WTC11 (cell line): ENCODE measurements around the gene INPP4A. TPM values are rescaled to one million over a fixed set of nuclear protein-coding genes. Genes with fewer than 3 reads are reported as not detected.

Experiments
- ATAC-seq: fragments of 200-7000 bp; cut with Tn5 transposase; 2 replicates; pipeline ENCODE4 v1.10.0; 2021; ENCODE audit warnings: mild to moderate bottlenecking, moderate library complexity
- CTCF ChIA-PET: fragments of 300-600 bp; sonication (Branson Sonifier 250); formaldehyde crosslinking; loops from one replicate; lab custom pipeline; 2021; ENCODE audit warnings: antibody characterized with exemption; lab: Charles Lee
- POLR2A ChIA-PET: fragments of 350-600 bp; sonication (Branson Sonifier 250); formaldehyde crosslinking; loops from one replicate; lab custom pipeline; 2021; ENCODE audit warnings: antibody characterized with exemption; lab: Charles Lee
- DNase-seq: peaks from one replicate; pipeline ENCODE4 v3.0.0; 2021; ENCODE audit warnings: low spot score
- H3K27ac Mint-ChIP-seq: 2 replicates; pipeline ENCODE4 v1.8.0; 2021; ENCODE audit warnings: mixed read lengths
- H3K27me3 Mint-ChIP-seq: 2 replicates; pipeline ENCODE4 v1.8.0; 2021; ENCODE audit warnings: low read depth, mild to moderate bottlenecking, moderate library complexity, mixed read lengths
- H3K36me3 Mint-ChIP-seq: 2 replicates; pipeline ENCODE4 v1.8.0; 2021; ENCODE audit warnings: mixed read lengths
- H3K4me1 Mint-ChIP-seq: 2 replicates; pipeline ENCODE4 v1.8.0; 2022; ENCODE audit warnings: mixed read lengths
- H3K4me3 Mint-ChIP-seq: 2 replicates; pipeline ENCODE4 v1.8.0; 2021; ENCODE audit warnings: mild to moderate bottlenecking, moderate library complexity, mixed read lengths
- H3K9me3 Mint-ChIP-seq: 2 replicates; pipeline ENCODE4 v1.8.0; 2021; ENCODE audit warnings: mixed read lengths
- CBFB ChIP-seq: sonication (generic); formaldehyde crosslinking; IDR thresholded peaks from 2 replicates; pipeline ENCODE4 v1.8.1; 2022; ENCODE audit warnings: mild to moderate bottlenecking, low read depth, missing genetic modification reagents
- CREB1 ChIP-seq: sonication (generic); formaldehyde crosslinking; IDR thresholded peaks from 2 replicates; pipeline ENCODE4 v1.8.0; 2023; ENCODE audit warnings: mild to moderate bottlenecking, missing genetic modification reagents
- GRHL2 ChIP-seq: fragments of 250-450 bp; sonication (Bioruptor Pico); IDR thresholded peaks from 2 replicates; pipeline ENCODE4 v1.8.0; 2022; ENCODE audit warnings: mild to moderate bottlenecking, moderate library complexity; ENCODE audit not compliant: insufficient replicate concordance, severe bottlenecking
- GTF2I ChIP-seq: fragments of 250-450 bp; sonication (Bioruptor Pico); conservative IDR thresholded peaks from 2 replicates; pipeline ENCODE4 v1.4.0; 2021; ENCODE audit warnings: mild to moderate bottlenecking
- IRF2 ChIP-seq: sonication (generic); formaldehyde crosslinking; IDR thresholded peaks from 2 replicates; pipeline ENCODE4 v1.8.0; 2022; ENCODE audit warnings: low read depth, missing genetic modification reagents, borderline replicate concordance
- JUN ChIP-seq: sonication (generic); formaldehyde crosslinking; IDR thresholded peaks from 2 replicates; pipeline ENCODE4 v1.8.0; 2023; ENCODE audit warnings: mild to moderate bottlenecking, missing genetic modification reagents
- KAT7 ChIP-seq: sonication (generic); formaldehyde crosslinking; IDR thresholded peaks from 2 replicates; pipeline ENCODE4 v1.8.1; 2023; ENCODE audit warnings: missing genetic modification reagents, mild to moderate bottlenecking, borderline replicate concordance
- MYBL2 ChIP-seq: sonication (generic); formaldehyde crosslinking; IDR thresholded peaks from 2 replicates; pipeline ENCODE4 v1.8.1; 2023; ENCODE audit warnings: mild to moderate bottlenecking, moderate library complexity, missing genetic modification reagents
- NR2C2 ChIP-seq: sonication (generic); formaldehyde crosslinking; IDR thresholded peaks from 2 replicates; pipeline ENCODE4 v1.8.0; 2022; ENCODE audit warnings: mild to moderate bottlenecking, missing genetic modification reagents
- RORB ChIP-seq: fragments of 250-450 bp; sonication (Bioruptor Pico); IDR thresholded peaks from 2 replicates; pipeline ENCODE4 v1.9.0; 2021; ENCODE audit warnings: mild to moderate bottlenecking
- SMAD3 ChIP-seq: sonication (generic); formaldehyde crosslinking; IDR thresholded peaks from 2 replicates; pipeline ENCODE4 v1.8.0; 2022; ENCODE audit warnings: missing genetic modification reagents, mild to moderate bottlenecking, borderline replicate concordance
- SMAD4 ChIP-seq: sonication (generic); formaldehyde crosslinking; IDR thresholded peaks from 2 replicates; pipeline ENCODE4 v1.8.0; 2022; ENCODE audit warnings: mild to moderate bottlenecking, missing genetic modification reagents
- TEAD1 ChIP-seq: sonication (generic); formaldehyde crosslinking; IDR thresholded peaks from 2 replicates; pipeline ENCODE4 v1.8.0; 2022; ENCODE audit warnings: mild to moderate bottlenecking, missing genetic modification reagents
- ZNF138 ChIP-seq: sonication (generic); formaldehyde crosslinking; conservative IDR thresholded peaks from 2 replicates; pipeline ENCODE4 v1.8.1; 2022; ENCODE audit warnings: mild to moderate bottlenecking, moderate library complexity, missing genetic modification reagents
- ZNF219 ChIP-seq: sonication (generic); formaldehyde crosslinking; IDR thresholded peaks from 2 replicates; pipeline ENCODE4 v1.8.0; 2023; ENCODE audit warnings: missing genetic modification reagents, mild to moderate bottlenecking, borderline replicate concordance
- ZNF232 ChIP-seq: sonication (generic); formaldehyde crosslinking; IDR thresholded peaks from 2 replicates; pipeline ENCODE4 v1.8.0; 2022; ENCODE audit warnings: mild to moderate bottlenecking, missing genetic modification reagents
- ZNF263 ChIP-seq: sonication (generic); formaldehyde crosslinking; IDR thresholded peaks from 2 replicates; pipeline ENCODE4 v1.8.1; 2022; ENCODE audit warnings: low read depth, mild to moderate bottlenecking, moderate library complexity, missing genetic modification reagents
- ZNF423 ChIP-seq: fragments of 250-450 bp; sonication (Bioruptor Pico); IDR thresholded peaks from 2 replicates; pipeline ENCODE4 v2.1.2; 2022; ENCODE audit warnings: mild to moderate bottlenecking, moderate library complexity
- total RNA-seq: library from RNA; stranded (reverse); gene quantifications from 3 replicates; pipeline ENCODE4 v1.2.3, GENCODE V29; 2021
- TF ChIP-seq, protein P1 (sequence below): fragments of 250-450 bp; sonication (Bioruptor Pico); conservative IDR thresholded peaks from 2 replicates; pipeline ENCODE4 v1.9.0; 2021; ENCODE audit warnings: mild to moderate bottlenecking
- TF ChIP-seq, protein P2 (sequence below): sonication (generic); formaldehyde crosslinking; IDR thresholded peaks from 2 replicates; pipeline ENCODE4 v1.8.0; 2022; ENCODE audit warnings: mild to moderate bottlenecking, missing genetic modification reagents
- TF ChIP-seq, protein P3 (sequence below): sonication (generic); formaldehyde crosslinking; IDR thresholded peaks from 2 replicates; pipeline ENCODE4 v1.8.0; 2022; ENCODE audit warnings: mild to moderate bottlenecking, missing genetic modification reagents
- TF ChIP-seq, protein P4 (sequence below): sonication (generic); formaldehyde crosslinking; IDR thresholded peaks from 2 replicates; pipeline ENCODE4 v1.8.1; 2022; ENCODE audit warnings: missing genetic modification reagents, borderline replicate concordance
- TF ChIP-seq, protein P5 (sequence below): fragments of 250-450 bp; sonication (Bioruptor Pico); IDR thresholded peaks from 2 replicates; pipeline ENCODE4 v1.8.0; 2021; ENCODE audit warnings: mild to moderate bottlenecking
- TF ChIP-seq, protein P6 (sequence below): sonication (generic); formaldehyde crosslinking; IDR thresholded peaks from 2 replicates; pipeline ENCODE4 v1.8.0; 2022; ENCODE audit warnings: mild to moderate bottlenecking, missing genetic modification reagents
- TF ChIP-seq, protein P7 (sequence below): sonication (generic); formaldehyde crosslinking; IDR thresholded peaks from 2 replicates; pipeline ENCODE4 v1.8.1; 2023; ENCODE audit warnings: mild to moderate bottlenecking, moderate library complexity, missing genetic modification reagents

INPP4A gene
- total RNA-seq, 1 experiment from 2014 or later: 38.3 TPM

DNA sequence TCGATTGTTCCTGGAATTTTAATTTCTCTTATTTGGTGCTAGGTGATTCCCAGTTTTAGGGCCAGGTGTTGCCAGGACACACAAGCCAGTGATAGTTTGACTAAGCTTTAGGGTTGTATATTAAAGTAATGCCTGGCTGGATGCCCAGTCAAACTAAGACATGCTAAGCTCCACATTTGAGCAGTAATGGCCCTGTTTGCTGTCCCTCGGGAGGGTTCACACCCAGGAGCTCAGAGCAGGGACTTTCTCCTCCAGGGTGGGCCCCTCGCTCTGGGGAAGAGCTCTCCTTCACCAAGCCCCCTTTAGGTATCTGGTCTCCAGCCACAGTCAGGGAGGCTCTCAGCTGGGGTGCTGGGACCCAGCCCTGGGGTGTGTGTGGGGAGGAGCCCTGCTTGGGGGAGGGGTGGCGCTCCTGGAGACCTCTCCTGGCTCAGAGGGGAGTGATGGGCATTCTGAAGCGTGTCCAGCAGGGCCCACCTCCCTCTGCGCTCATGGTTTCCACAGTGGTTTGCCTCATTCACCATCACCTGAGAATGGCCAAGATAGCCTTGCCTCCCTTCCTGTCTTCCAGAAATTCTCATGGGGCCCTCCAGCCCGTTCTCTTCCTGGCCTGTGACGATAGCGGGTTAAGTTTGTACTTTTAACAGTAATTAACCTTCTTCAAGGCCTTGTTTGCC lies 31.7 kb downstream of the INPP4A start:
- H3K4me3 Mint-ChIP-seq: no peak overlapping the region
- no peak; the same call in 1 of the 2 replicates for ATAC-seq
- H3K27ac Mint-ChIP-seq: no peak overlapping the region
- no peaks in the 10 kb centered on the region for H3K27me3 Mint-ChIP-seq
- no peak for TF ChIP-seq ZNF263 (CRISPR knock-in tag)
- TF ChIP-seq, protein P1, sequence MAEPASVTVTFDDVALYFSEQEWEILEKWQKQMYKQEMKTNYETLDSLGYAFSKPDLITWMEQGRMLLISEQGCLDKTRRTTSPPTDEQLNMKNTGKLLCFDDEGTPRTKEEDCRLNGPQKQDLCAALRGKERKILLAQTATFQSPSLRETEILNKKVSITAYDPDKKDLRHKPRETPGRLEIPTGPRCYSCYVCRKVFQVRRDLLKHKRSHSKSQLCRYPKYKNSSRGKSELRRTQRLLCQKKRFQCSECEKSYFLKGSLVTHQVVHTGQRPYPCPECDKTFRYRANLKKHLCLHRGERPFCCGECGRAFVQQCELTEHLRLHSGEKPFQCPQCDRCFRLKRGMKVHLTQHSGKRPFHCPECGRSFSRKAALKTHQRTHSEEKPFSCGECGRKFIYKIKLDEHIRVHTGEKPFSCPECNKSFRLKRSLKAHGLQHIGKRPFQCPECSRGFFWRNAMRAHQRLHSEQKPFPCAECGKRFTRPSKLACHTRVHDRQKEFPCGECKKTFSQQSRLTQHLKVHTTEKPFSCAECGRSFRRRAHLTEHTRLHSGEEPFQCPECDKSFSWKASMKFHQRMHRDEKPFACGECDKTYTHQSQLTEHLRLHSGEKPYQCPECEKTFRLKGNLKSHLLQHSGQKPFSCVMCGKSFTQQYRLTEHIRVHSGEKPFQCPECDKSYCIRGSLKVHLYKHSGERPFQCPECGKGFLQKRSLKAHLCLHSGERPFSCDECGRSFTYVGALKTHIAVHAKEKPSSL: no peak
- TF ChIP-seq RORB (CRISPR knock-in tag): no peak
- no peak for TF ChIP-seq ZNF423 (CRISPR knock-in tag)
- no peak for TF ChIP-seq SMAD3
- TF ChIP-seq SMAD4: no peak
- TF ChIP-seq, protein P2, sequence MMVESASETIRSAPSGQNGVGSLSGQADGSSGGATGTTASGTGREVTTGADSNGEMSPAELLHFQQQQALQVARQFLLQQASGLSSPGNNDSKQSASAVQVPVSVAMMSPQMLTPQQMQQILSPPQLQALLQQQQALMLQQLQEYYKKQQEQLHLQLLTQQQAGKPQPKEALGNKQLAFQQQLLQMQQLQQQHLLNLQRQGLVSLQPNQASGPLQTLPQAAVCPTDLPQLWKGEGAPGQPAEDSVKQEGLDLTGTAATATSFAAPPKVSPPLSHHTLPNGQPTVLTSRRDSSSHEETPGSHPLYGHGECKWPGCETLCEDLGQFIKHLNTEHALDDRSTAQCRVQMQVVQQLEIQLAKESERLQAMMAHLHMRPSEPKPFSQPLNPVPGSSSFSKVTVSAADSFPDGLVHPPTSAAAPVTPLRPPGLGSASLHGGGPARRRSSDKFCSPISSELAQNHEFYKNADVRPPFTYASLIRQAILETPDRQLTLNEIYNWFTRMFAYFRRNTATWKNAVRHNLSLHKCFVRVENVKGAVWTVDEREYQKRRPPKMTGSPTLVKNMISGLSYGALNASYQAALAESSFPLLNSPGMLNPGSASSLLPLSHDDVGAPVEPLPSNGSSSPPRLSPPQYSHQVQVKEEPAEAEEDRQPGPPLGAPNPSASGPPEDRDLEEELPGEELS (CRISPR knock-in tag): no peak
- TF ChIP-seq, protein P3, sequence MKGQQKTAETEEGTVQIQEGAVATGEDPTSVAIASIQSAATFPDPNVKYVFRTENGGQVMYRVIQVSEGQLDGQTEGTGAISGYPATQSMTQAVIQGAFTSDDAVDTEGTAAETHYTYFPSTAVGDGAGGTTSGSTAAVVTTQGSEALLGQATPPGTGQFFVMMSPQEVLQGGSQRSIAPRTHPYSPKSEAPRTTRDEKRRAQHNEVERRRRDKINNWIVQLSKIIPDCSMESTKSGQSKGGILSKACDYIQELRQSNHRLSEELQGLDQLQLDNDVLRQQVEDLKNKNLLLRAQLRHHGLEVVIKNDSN (CRISPR knock-in tag): no peak
- TF ChIP-seq ZNF138: no peak
- TF ChIP-seq CREB1 (CRISPR knock-in tag): no peak
- ChIA-PET POLR2A (no interaction called here), CTCF (interaction anchor here (3.3 kb wide), 1 partner anchor 12 kb away, joined by 14 read pairs; no protein-coding TSS in a partner anchor)
- H3K9me3 Mint-ChIP-seq: no peaks in the 10 kb centered on the region
- peaks cover 56% of the 10 kb centered on the region for H3K4me1 Mint-ChIP-seq
- H3K36me3 Mint-ChIP-seq: no peaks in the 10 kb centered on the region
- no peak for DNase-seq

DNA sequence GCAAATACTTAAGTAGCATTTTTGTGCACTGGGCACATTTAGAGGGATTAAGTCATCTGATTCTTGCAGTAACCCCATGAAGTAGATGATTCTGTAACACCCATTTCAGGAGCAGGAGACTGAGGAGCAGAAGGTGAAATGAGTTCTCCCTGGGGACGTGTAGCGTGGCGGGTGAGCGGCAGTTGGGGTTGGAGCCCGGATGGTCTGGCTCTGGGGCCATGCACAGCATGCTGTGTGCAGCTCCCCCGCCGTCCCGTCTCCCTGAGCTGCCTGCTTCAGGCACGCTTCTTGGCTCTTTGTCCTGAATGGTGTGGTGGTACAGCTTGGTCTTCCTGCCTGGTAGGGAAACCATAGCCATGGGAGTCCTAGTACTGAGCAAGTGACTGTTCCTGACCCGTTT lies 32.4 kb downstream of the INPP4A start:
- CTCF ChIA-PET: interaction anchor here (3.3 kb wide), 1 partner anchor 11 kb away, joined by 14 read pairs; no protein-coding TSS in a partner anchor
- Mint-ChIP-seq H3K36me3 (no peaks in the 10 kb centered on the region), H3K4me1 (peaks cover 62% of the 10 kb centered on the region), H3K27ac (0 out of 2 replicates have a peak overlapping the region, but pooled peaks have one; percentile 9), H3K4me3 (no peak overlapping the region), H3K27me3 (no peaks in the 10 kb centered on the region), H3K9me3 (no peaks in the 10 kb centered on the region)
- ATAC-seq (no peak), DNase-seq (no peak)
- POLR2A ChIA-PET: interaction anchor here (0.5 kb wide), 1 partner anchor 683 kb away, joined by 6 read pairs; no protein-coding TSS in a partner anchor
- TF ChIP-seq MYBL2 (CRISPR knock-in tag) (no peak), GTF2I (CRISPR knock-in tag) (no peak), JUN (CRISPR knock-in tag) (no peak), IRF2 (CRISPR knock-in tag) (no peak), ZNF232 (CRISPR knock-in tag) (no peak), KAT7 (CRISPR knock-in tag) (no peak), ZNF219 (CRISPR knock-in tag) (no peak), CBFB (CRISPR knock-in tag) (no peak), GRHL2 (CRISPR knock-in tag) (no peak), TEAD1 (CRISPR knock-in tag) (no peak), NR2C2 (CRISPR knock-in tag) (no peak)
- TF ChIP-seq, protein P4, sequence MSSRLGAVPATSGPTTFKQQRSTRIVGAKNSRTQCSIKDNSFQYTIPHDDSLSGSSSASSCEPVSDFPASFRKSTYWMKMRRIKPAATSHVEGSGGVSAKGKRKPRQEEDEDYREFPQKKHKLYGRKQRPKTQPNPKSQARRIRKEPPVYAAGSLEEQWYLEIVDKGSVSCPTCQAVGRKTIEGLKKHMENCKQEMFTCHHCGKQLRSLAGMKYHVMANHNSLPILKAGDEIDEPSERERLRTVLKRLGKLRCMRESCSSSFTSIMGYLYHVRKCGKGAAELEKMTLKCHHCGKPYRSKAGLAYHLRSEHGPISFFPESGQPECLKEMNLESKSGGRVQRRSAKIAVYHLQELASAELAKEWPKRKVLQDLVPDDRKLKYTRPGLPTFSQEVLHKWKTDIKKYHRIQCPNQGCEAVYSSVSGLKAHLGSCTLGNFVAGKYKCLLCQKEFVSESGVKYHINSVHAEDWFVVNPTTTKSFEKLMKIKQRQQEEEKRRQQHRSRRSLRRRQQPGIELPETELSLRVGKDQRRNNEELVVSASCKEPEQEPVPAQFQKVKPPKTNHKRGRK: no peak
- TF ChIP-seq, protein P5, sequence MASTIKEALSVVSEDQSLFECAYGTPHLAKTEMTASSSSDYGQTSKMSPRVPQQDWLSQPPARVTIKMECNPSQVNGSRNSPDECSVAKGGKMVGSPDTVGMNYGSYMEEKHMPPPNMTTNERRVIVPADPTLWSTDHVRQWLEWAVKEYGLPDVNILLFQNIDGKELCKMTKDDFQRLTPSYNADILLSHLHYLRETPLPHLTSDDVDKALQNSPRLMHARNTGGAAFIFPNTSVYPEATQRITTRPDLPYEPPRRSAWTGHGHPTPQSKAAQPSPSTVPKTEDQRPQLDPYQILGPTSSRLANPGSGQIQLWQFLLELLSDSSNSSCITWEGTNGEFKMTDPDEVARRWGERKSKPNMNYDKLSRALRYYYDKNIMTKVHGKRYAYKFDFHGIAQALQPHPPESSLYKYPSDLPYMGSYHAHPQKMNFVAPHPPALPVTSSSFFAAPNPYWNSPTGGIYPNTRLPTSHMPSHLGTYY (CRISPR knock-in tag): no peak
- TF ChIP-seq, protein P6, sequence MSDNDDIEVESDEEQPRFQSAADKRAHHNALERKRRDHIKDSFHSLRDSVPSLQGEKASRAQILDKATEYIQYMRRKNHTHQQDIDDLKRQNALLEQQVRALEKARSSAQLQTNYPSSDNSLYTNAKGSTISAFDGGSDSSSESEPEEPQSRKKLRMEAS: no peak
- TF ChIP-seq, protein P7, sequence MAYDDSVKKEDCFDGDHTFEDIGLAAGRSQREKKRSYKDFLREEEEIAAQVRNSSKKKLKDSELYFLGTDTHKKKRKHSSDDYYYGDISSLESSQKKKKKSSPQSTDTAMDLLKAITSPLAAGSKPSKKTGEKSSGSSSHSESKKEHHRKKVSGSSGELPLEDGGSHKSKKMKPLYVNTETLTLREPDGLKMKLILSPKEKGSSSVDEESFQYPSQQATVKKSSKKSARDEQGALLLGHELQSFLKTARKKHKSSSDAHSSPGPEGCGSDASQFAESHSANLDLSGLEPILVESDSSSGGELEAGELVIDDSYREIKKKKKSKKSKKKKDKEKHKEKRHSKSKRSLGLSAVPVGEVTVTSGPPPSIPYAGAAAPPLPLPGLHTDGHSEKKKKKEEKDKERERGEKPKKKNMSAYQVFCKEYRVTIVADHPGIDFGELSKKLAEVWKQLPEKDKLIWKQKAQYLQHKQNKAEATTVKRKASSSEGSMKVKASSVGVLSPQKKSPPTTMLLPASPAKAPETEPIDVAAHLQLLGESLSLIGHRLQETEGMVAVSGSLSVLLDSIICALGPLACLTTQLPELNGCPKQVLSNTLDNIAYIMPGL (CRISPR knock-in tag): no peak
